ENCODE data around the gene INPPL1. TPM values are rescaled to one million over a fixed set of nuclear protein-coding genes. Genes with fewer than 3 reads are reported as not detected.
A peak's percentile ranks its signal among the peaks of the same experiment; 100 is the strongest.

INPPL1 gene
- polyA plus RNA-seq, 2 donors = 28.9 to 88.1 TPM

DNA sequence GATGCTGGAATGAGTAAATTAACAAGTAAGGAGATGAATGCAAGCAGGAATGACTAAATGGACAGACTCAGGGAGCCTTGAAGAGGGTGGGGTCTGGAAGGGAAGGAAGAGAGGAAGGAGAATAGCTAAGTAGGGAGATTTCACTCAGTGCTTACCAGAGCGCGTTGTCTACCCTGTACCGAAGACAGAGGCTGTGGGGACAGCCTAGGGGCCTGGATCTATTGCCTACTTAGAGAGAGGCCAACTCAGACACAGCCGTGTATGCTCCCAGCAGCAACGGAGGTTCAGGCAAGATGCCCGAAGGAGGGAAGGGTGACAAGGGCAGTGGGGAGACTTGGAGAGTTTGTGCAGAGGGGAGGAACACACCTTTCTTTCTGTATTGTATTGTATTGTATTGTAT is 7.9 kb upstream of the INPPL1 start, which contains the start of gene FOLR2:
TSS of gene FOLR2 (plus strand) at position 157 of the 400 bp plus-strand sequence. CDS start 1,791 bp downstream, outside the sequence.
- Histone ChIP-seq H3K4me1 (ENCODE audit: control insufficient read depth in 2 of 2, insufficient read depth in 2 of 2, low read length in 1 of 2) (no peaks in the 10 kb centered on the region), H3K27me3 (ENCODE audit: control insufficient read depth in 1 of 2, insufficient read depth in 2 of 2, low read length in 2 of 2) (peaks cover 2 to 3% of the 10 kb centered on the region in 2 donors), H3K4me3 (ENCODE audit: low read depth in 1 of 2, low read length in 2 of 2) (no peak within 1 kb of the TSS), H3K36me3 (ENCODE audit: control insufficient read depth in 2 of 2, insufficient read depth in 2 of 2, low read length in 1 of 2) (no peaks in the 10 kb centered on the region), H3K9me3 (ENCODE audit: control insufficient read depth in 2 of 2, insufficient read depth in 1 of 2, low read depth in 1 of 2, low read length in 1 of 2) (no peaks in the 10 kb centered on the region), H3K27ac (ENCODE audit: low read depth in 2 of 2, low read length in 1 of 2) (no peak within 1 kb of the TSS)
- 79 to 84% methylated on average over 6 of the region's 6 CpGs for WGBS, 2 donors

DNA sequence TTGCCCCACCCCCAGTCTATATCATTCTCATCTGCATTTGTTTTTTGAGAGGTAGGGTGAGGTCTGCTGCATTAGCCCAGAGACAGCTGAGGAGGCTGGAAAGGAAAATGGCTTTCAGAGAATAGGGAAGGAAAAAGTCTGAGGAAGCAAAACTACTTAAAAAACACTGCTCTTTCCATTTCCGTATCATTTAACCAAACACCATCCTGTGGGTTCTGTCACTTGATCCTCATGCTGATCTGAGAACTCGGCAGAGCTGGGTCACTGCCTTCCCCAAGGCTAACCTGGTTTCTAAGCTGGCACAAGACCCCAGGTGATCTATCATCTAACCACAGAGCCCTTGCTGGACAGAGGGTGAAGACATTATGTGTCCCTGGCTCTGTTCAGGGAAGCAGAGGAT is 6.7 kb upstream of the INPPL1 start:
- H3K27me3 ChIP-seq (ENCODE audit: control insufficient read depth in 1 of 2, insufficient read depth in 2 of 2, low read length in 2 of 2) = peaks cover 2 to 3% of the 10 kb centered on the region in 2 donors
- no peaks in the 10 kb centered on the region for H3K9me3 ChIP-seq (ENCODE audit: control insufficient read depth in 2 of 2, insufficient read depth in 1 of 2, low read depth in 1 of 2, low read length in 1 of 2)
- H3K27ac ChIP-seq (ENCODE audit: low read depth in 2 of 2, low read length in 1 of 2) = no peak overlapping the region
- no peaks in the 10 kb centered on the region for H3K36me3 ChIP-seq (ENCODE audit: control insufficient read depth in 2 of 2, insufficient read depth in 2 of 2, low read length in 1 of 2)
- no peak overlapping the region for H3K4me3 ChIP-seq (ENCODE audit: low read depth in 1 of 2, low read length in 2 of 2)
- WGBS, 2 donors = 28 to 48% methylated on average over 2 of the region's 2 CpGs
- no peaks in the 10 kb centered on the region for H3K4me1 ChIP-seq (ENCODE audit: control insufficient read depth in 2 of 2, insufficient read depth in 2 of 2, low read length in 1 of 2)

DNA sequence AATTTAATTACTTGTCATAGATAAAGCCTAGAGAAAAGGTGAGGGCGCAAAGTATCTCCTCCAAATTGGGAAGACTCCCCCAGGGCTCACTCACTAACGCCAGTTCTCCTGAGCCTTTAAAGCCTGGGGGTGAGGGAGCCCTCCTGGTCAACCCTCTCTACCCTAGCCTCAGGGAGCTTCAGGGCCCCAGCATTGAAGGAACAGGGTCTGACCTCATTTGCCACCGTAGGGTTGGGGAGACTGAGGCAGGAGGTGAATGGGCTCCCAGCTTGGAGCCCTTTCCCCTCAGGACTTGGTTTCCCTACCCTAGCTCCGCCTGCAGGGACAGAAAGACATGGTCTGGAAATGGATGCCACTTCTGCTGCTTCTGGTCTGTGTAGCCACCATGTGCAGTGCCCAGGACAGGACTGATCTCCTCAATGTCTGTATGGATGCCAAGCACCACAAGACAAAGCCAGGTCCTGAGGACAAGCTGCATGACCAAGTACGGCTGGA is 6.3 kb upstream of the INPPL1 start:
- H3K36me3 ChIP-seq (ENCODE audit: control insufficient read depth in 2 of 2, insufficient read depth in 2 of 2, low read length in 1 of 2) = no peaks in the 10 kb centered on the region
- H3K4me3 ChIP-seq (ENCODE audit: low read depth in 1 of 2, low read length in 2 of 2) = no peak overlapping the region
- no peak overlapping the region for H3K27ac ChIP-seq (ENCODE audit: low read depth in 2 of 2, low read length in 1 of 2)
- no peaks in the 10 kb centered on the region for H3K4me1 ChIP-seq (ENCODE audit: control insufficient read depth in 2 of 2, insufficient read depth in 2 of 2, low read length in 1 of 2)
- peaks cover 2 to 3% of the 10 kb centered on the region in 2 donors for H3K27me3 ChIP-seq (ENCODE audit: control insufficient read depth in 1 of 2, insufficient read depth in 2 of 2, low read length in 2 of 2)
- no peaks in the 10 kb centered on the region for H3K9me3 ChIP-seq (ENCODE audit: control insufficient read depth in 2 of 2, insufficient read depth in 1 of 2, low read depth in 1 of 2, low read length in 1 of 2)
- WGBS, 2 donors = 89 to 90% methylated on average over 5 of the region's 5 CpGs

- Histone ChIP-seq H3K4me1 (ENCODE audit: control insufficient read depth in 2 of 2, insufficient read depth in 2 of 2, low read length in 1 of 2) (peaks cover 0 to 7% of the 10 kb centered on the region in 2 donors), H3K36me3 (ENCODE audit: control insufficient read depth in 2 of 2, insufficient read depth in 2 of 2, low read length in 1 of 2) (no peaks in the 10 kb centered on the region), H3K27ac (ENCODE audit: low read depth in 2 of 2, low read length in 1 of 2) (no peak overlapping the region), H3K9me3 (ENCODE audit: control insufficient read depth in 2 of 2, insufficient read depth in 1 of 2, low read depth in 1 of 2, low read length in 1 of 2) (no peaks in the 10 kb centered on the region), H3K27me3 (ENCODE audit: control insufficient read depth in 1 of 2, insufficient read depth in 2 of 2, low read length in 2 of 2) (peaks cover 2 to 3% of the 10 kb centered on the region in 2 donors), H3K4me3 (ENCODE audit: low read depth in 1 of 2, low read length in 2 of 2) (no peak overlapping the region)
- 82 to 86% methylated on average over 9 to 10 of the region's 10 CpGs for WGBS, 2 donors
Measured at GRCh38 chr11:72220696-72221363, 3.7 kb upstream of the INPPL1 start.

GRCh38 chr11:72221386-72222075 is 3.0 kb upstream of the INPPL1 start:
- H3K27ac ChIP-seq (ENCODE audit: low read depth in 2 of 2, low read length in 1 of 2) = peak overlapping the region; percentile 19 to 82

GRCh38 chr11:72222106-72222891 is 2.3 kb upstream of the INPPL1 start:
- H3K4me1 ChIP-seq (ENCODE audit: control insufficient read depth in 2 of 2, insufficient read depth in 2 of 2, low read length in 1 of 2) = peaks cover 0 to 7% of the 10 kb centered on the region in 2 donors
- peaks cover 0 to 3% of the 10 kb centered on the region in 2 donors for H3K27me3 ChIP-seq (ENCODE audit: control insufficient read depth in 1 of 2, insufficient read depth in 2 of 2, low read length in 2 of 2)
- peak overlapping the region; percentile 60 to 79 for H3K4me3 ChIP-seq (ENCODE audit: low read depth in 1 of 2, low read length in 2 of 2)
- WGBS, 2 donors = 49 to 58% methylated on average over 6 of the region's 6 CpGs
- no peaks in the 10 kb centered on the region for H3K9me3 ChIP-seq (ENCODE audit: control insufficient read depth in 2 of 2, insufficient read depth in 1 of 2, low read depth in 1 of 2, low read length in 1 of 2)
- peak overlapping the region; percentile 82 to 89 for H3K27ac ChIP-seq (ENCODE audit: low read depth in 2 of 2, low read length in 1 of 2)
- H3K36me3 ChIP-seq (ENCODE audit: control insufficient read depth in 2 of 2, insufficient read depth in 2 of 2, low read length in 1 of 2) = no peaks in the 10 kb centered on the region

More at GRCh38 chr11:72221386-72222075, 3.0 kb upstream of the INPPL1 start:
- 86 to 88% methylated on average over 7 of the region's 7 CpGs for WGBS, 2 donors
- H3K27me3 ChIP-seq (ENCODE audit: control insufficient read depth in 1 of 2, insufficient read depth in 2 of 2, low read length in 2 of 2) = peaks cover 2 to 3% of the 10 kb centered on the region in 2 donors
- peaks cover 0 to 7% of the 10 kb centered on the region in 2 donors for H3K4me1 ChIP-seq (ENCODE audit: control insufficient read depth in 2 of 2, insufficient read depth in 2 of 2, low read length in 1 of 2)
- no peaks in the 10 kb centered on the region for H3K36me3 ChIP-seq (ENCODE audit: control insufficient read depth in 2 of 2, insufficient read depth in 2 of 2, low read length in 1 of 2)
- H3K4me3 ChIP-seq (ENCODE audit: low read depth in 1 of 2, low read length in 2 of 2) = no peak overlapping the region
- no peaks in the 10 kb centered on the region for H3K9me3 ChIP-seq (ENCODE audit: control insufficient read depth in 2 of 2, insufficient read depth in 1 of 2, low read depth in 1 of 2, low read length in 1 of 2)

- peak overlapping the region; percentile 89 to 97 for H3K27ac ChIP-seq (ENCODE audit: low read depth in 2 of 2, low read length in 1 of 2)
- H3K36me3 ChIP-seq (ENCODE audit: control insufficient read depth in 2 of 2, insufficient read depth in 2 of 2, low read length in 1 of 2) = peaks cover 0 to under 1% of the 10 kb centered on the region in 2 donors
- peak overlapping the region; percentile 60 to 79 for H3K4me3 ChIP-seq (ENCODE audit: low read depth in 1 of 2, low read length in 2 of 2)
- peaks cover 0 to 2% of the 10 kb centered on the region in 2 donors for H3K27me3 ChIP-seq (ENCODE audit: control insufficient read depth in 1 of 2, insufficient read depth in 2 of 2, low read length in 2 of 2)
- peaks cover 0 to 7% of the 10 kb centered on the region in 2 donors for H3K4me1 ChIP-seq (ENCODE audit: control insufficient read depth in 2 of 2, insufficient read depth in 2 of 2, low read length in 1 of 2)
- WGBS, 2 donors = 0% methylated on average over 33 to 47 of the region's 47 CpGs
- H3K9me3 ChIP-seq (ENCODE audit: control insufficient read depth in 2 of 2, insufficient read depth in 1 of 2, low read depth in 1 of 2, low read length in 1 of 2) = no peaks in the 10 kb centered on the region
Measured at GRCh38 chr11:72222907-72223614, 1.5 kb upstream of the INPPL1 start.

- Histone ChIP-seq H3K9me3 (ENCODE audit: control insufficient read depth in 2 of 2, insufficient read depth in 1 of 2, low read depth in 1 of 2, low read length in 1 of 2) (no peaks in the 10 kb centered on the region), H3K4me3 (ENCODE audit: low read depth in 1 of 2, low read length in 2 of 2) (peak overlapping the region; percentile 60 to 79), H3K4me1 (ENCODE audit: control insufficient read depth in 2 of 2, insufficient read depth in 2 of 2, low read length in 1 of 2) (peaks cover 0 to 7% of the 10 kb centered on the region in 2 donors), H3K27ac (ENCODE audit: low read depth in 2 of 2, low read length in 1 of 2) (peak overlapping the region; percentile 89 to 97), H3K36me3 (ENCODE audit: control insufficient read depth in 2 of 2, insufficient read depth in 2 of 2, low read length in 1 of 2) (peaks cover 3 to 7% of the 10 kb centered on the region in 2 donors), H3K27me3 (ENCODE audit: control insufficient read depth in 1 of 2, insufficient read depth in 2 of 2, low read length in 2 of 2) (no peaks in the 10 kb centered on the region)
- WGBS, 2 donors = 1% methylated on average over 59 to 84 of the region's 84 CpGs
Measured at GRCh38 chr11:72223615-72224563, 678 bp upstream of the INPPL1 start.
